T-helper 2 cell (primary cell): ENCODE results near the gene FAM24A.
"Not testable (repeated sequence)": the region's sequence is repeated elsewhere in the genome, so short reads cannot be mapped to it uniquely, and the experiment has no call there.

Experiments
- DNase-seq, 5 experiments: peaks; one replicate each; pipeline versions ENCODE4 v3.0.0 to v3.0.0-alpha.2; 2012 to 2022
- total RNA-seq, 2 donors: gene quantifications; one replicate each; lab custom pipeline; 2026; lab: John Stamatoyannopoulos, UW

FAM24A gene
- 0 reads per million in 2 donors for total RNA-seq

- no peak for DNase-seq
These were observed at the start of gene FAM24A for GRCh38 chr10:122910310-122910709. Gene FAM24A, plus strand, starts transcription at chr10:122910610. Its CDS starts 1,025 bp downstream, at chr10:122911635.

- no peak for DNase-seq
These were observed 48.7 kb upstream of the FAM24A start for GRCh38 chr10:122861711-122862161.

GRCh38 chr10:122863216-122864193 is 46.9 kb upstream of the FAM24A start:
- DNase-seq, result no peak

GRCh38 chr10:122864194-122864592 is 46.2 kb upstream of the FAM24A start:
- DNase-seq, result no peak

- no peak for DNase-seq
These were observed 45.5 kb upstream of the FAM24A start for GRCh38 chr10:122864901-122865300.

GRCh38 chr10:122866757-122867482 is 43.5 kb upstream of the FAM24A start:
- DNase-seq, result not testable (repeated sequence)

- DNase-seq, result not testable (repeated sequence)
These were observed 41.6 kb upstream of the FAM24A start for GRCh38 chr10:122868768-122869167.

GRCh38 chr10:122871947-122872346 is 38.5 kb upstream of the FAM24A start:
- DNase-seq, result not testable (repeated sequence)

GRCh38 chr10:122875843-122876466 is 34.5 kb upstream of the FAM24A start:
- no peak for DNase-seq

- DNase-seq, result no peak
These were observed 33.9 kb upstream of the FAM24A start for GRCh38 chr10:122876467-122876855.

- peak in 1 of 5 experiments; percentile 29 for DNase-seq
These were observed 33.1 kb upstream of the FAM24A start for GRCh38 chr10:122877264-122877663.

GRCh38 chr10:122878799-122879338 is 31.5 kb upstream of the FAM24A start:
- DNase-seq, result peak in 1 of 5 experiments; percentile 60

- peak; percentile 79 to 97 (median 93) for DNase-seq
These were observed 30.8 kb upstream of the FAM24A start, which contains the start of gene FAM24B for GRCh38 chr10:122879339-122880273. Gene FAM24B, minus strand, starts transcription at chr10:122879581. Its CDS starts 29,066 bp downstream, at chr10:122850515.

GRCh38 chr10:122882766-122883165 is 27.6 kb upstream of the FAM24A start:
- DNase-seq, result peak in 1 of 5 experiments; percentile 53

- no peak for DNase-seq
These were observed 26.2 kb upstream of the FAM24A start for GRCh38 chr10:122884166-122884565.

GRCh38 chr10:122894261-122894944 is 16.0 kb upstream of the FAM24A start:
- DNase-seq, result no peak

- DNase-seq, result not testable (repeated sequence)
These were observed 6.5 kb upstream of the FAM24A start for GRCh38 chr10:122903861-122904260.

GRCh38 chr10:122911889-122912484 is 1.6 kb downstream of the FAM24A start:
- peak in 3 of 5 experiments; percentile 30 to 46 (median 32) for DNase-seq

GRCh38 chr10:122915700-122916099 is 5.3 kb downstream of the FAM24A start:
- no peak for DNase-seq

GRCh38 chr10:122930140-122930539 is 19.7 kb downstream of the FAM24A start:
- DNase-seq, result no peak
